Thyroid gland (tissue), 4 donors: ENCODE measurements around the gene AMBN. TPM values are rescaled to one million over a fixed set of nuclear protein-coding genes. Genes with fewer than 3 reads are reported as not detected.

Experiments
- DNase-seq, 2 donors: peaks; one replicate each; pipeline ENCODE4 v3.0.0-alpha.2; 2019
- H3K27ac ChIP-seq, 3 donors: fragments of 200-600 bp; sonication (generic); 1 replicate in 2 of 3; 2 replicates in 1 of 3; pipeline ENCODE4 v1.5.1; 2016 to 2019; ENCODE audit warnings: mild to moderate bottlenecking in 1 of 3, moderate library complexity in 1 of 3
- H3K27me3 ChIP-seq: fragments of 200-600 bp; sonication (generic); one replicate; pipeline ENCODE4 v1.5.1; 2019
- H3K36me3 ChIP-seq, 2 donors: fragments of 200-600 bp; sonication (generic); one replicate each; pipeline ENCODE4 v1.5.1; 2016 to 2019
- H3K4me1 ChIP-seq, 2 donors: fragments of 200-600 bp; sonication (generic); one replicate each; pipeline ENCODE4 v1.5.1; 2017 to 2019
- H3K4me3 ChIP-seq, 3 donors: fragments of 200-600 bp; sonication (generic); replicated peaks in 1 of 3; 1 replicate in 2 of 3; 2 replicates in 1 of 3; pipeline ENCODE4 v1.5.1; 2016; ENCODE audit warnings: mild to moderate bottlenecking in 1 of 3
- H3K9me3 ChIP-seq: fragments of 200-600 bp; sonication (generic); one replicate; pipeline ENCODE4 v1.5.1; 2017
- CTCF ChIP-seq, 6 experiments: fragments of 200-600 bp in 3 of 6; fragments of 450-650 bp in 3 of 6; sonication (generic) in 3 of 6; IDR thresholded peaks; one replicate each; pipeline ENCODE4 v1.5.1; 2016 to 2019; ENCODE audit warnings: antibody characterized with exemption in 6 of 6, mild to moderate bottlenecking in 2 of 6, inconsistent platforms in 1 of 6, moderate library complexity in 1 of 6
- POLR2A ChIP-seq, 2 donors: fragments of 450-650 bp; IDR thresholded peaks; one replicate each; pipeline ENCODE4 v1.6.1; 2017; ENCODE audit warnings: antibody characterized with exemption in 2 of 2, mild to moderate bottlenecking in 2 of 2, moderate library complexity in 1 of 2
- WGBS, 2 donors: methylation state at CpG; one replicate each; pipeline ENCODE4 v1.1.5; 2017; 5-methylcytosine and 5-hydroxymethylcytosine counted together
- intact Hi-C: fragments of 100-400 bp; cut with DNase I; formaldehyde crosslinking; loops from one replicate; pipeline ENCODE4 v1.15.1; 2023
- total RNA-seq, 4 donors: library from RNA; depleted of rRNA; stranded (reverse); fragments of >200 nt; gene quantifications; one replicate each; pipeline ENCODE4 v1.2.3, GENCODE V29; 2016

The AMBN gene
- total RNA-seq, 4 donors from 2014 or later = not detected

GRCh38 chr4:70581980-70582379 lies 10.1 kb upstream of the AMBN start:
- 95% methylated on average over 2 of the region's 2 CpGs for WGBS, 2 donors

GRCh38 chr4:70583952-70584834 lies 7.9 kb upstream of the AMBN start:
- no peaks in the 10 kb centered on the region for H3K27me3 ChIP-seq
- no peak overlapping the region for H3K27ac ChIP-seq
- TF ChIP-seq POLR2A (IDR thresholded peaks at IDR 0.05) (no peak), CTCF (IDR thresholded peaks at IDR 0.05) (no peak)
- intact Hi-C loops = no loop called here
- no peaks in the 10 kb centered on the region for H3K36me3 ChIP-seq
- H3K9me3 ChIP-seq = no peaks in the 10 kb centered on the region
- H3K4me3 ChIP-seq = no peak overlapping the region
- no peak for DNase-seq
- WGBS, 2 donors = 55 to 56% methylated on average over 9 of the region's 9 CpGs
- no peaks in the 10 kb centered on the region for H3K4me1 ChIP-seq

More at GRCh38 chr4:70581980-70582379, 10.1 kb upstream of the AMBN start:
- intact Hi-C loops = no loop called here
- DNase-seq = no peak
- H3K9me3 ChIP-seq = no peaks in the 10 kb centered on the region
- H3K4me1 ChIP-seq = no peaks in the 10 kb centered on the region
- H3K4me3 ChIP-seq = no peak overlapping the region
- no peaks in the 10 kb centered on the region for H3K36me3 ChIP-seq
- no peaks in the 10 kb centered on the region for H3K27me3 ChIP-seq
- no peak for TF ChIP-seq POLR2A (IDR thresholded peaks at IDR 0.05)
- no peak for TF ChIP-seq CTCF (IDR thresholded peaks at IDR 0.05)
- H3K27ac ChIP-seq = no peak overlapping the region

- H3K27ac ChIP-seq = no peak overlapping the region
- no peaks in the 10 kb centered on the region for H3K4me1 ChIP-seq
- no peaks in the 10 kb centered on the region for H3K36me3 ChIP-seq
- intact Hi-C loops = no loop called here
- WGBS, 2 donors = 75 to 80% methylated on average over 2 of the region's 2 CpGs
- H3K4me3 ChIP-seq = no peak overlapping the region
- TF ChIP-seq CTCF (IDR thresholded peaks at IDR 0.05) = no peak
- no peak for DNase-seq
- no peaks in the 10 kb centered on the region for H3K27me3 ChIP-seq
- no peaks in the 10 kb centered on the region for H3K9me3 ChIP-seq
These were observed 5.2 kb upstream of the AMBN start for GRCh38 chr4:70586841-70587240.

GRCh38 chr4:70589785-70590184 lies 2.3 kb upstream of the AMBN start:
- Histone ChIP-seq H3K4me1 (no peaks in the 10 kb centered on the region), H3K27me3 (no peaks in the 10 kb centered on the region), H3K4me3 (no peak overlapping the region), H3K9me3 (no peaks in the 10 kb centered on the region), H3K27ac (no peak overlapping the region), H3K36me3 (no peaks in the 10 kb centered on the region)
- TF ChIP-seq CTCF (IDR thresholded peaks at IDR 0.05) (no peak), POLR2A (IDR thresholded peaks at IDR 0.05) (no peak)
- no peak for DNase-seq
- intact Hi-C loops = no loop called here

GRCh38 chr4:70594196-70594595 lies 2.1 kb downstream of the AMBN start:
- H3K4me1 ChIP-seq = no peaks in the 10 kb centered on the region
- intact Hi-C loops = no loop called here
- H3K4me3 ChIP-seq = no peak overlapping the region
- H3K27ac ChIP-seq = no peak overlapping the region
- no peak for DNase-seq
- no peaks in the 10 kb centered on the region for H3K36me3 ChIP-seq
- H3K9me3 ChIP-seq = no peaks in the 10 kb centered on the region
- H3K27me3 ChIP-seq = no peaks in the 10 kb centered on the region
- TF ChIP-seq CTCF (IDR thresholded peaks at IDR 0.05) (no peak), POLR2A (IDR thresholded peaks at IDR 0.05) (no peak)
